DND-41 (cell line): ENCODE measurements around the gene ACRV1.

ENCODE experiments used
- EZH2 ChIP-seq: IDR thresholded peaks from 3 replicates; pipeline ENCODE4 v1.6.1; 2012; ENCODE audit warnings: borderline replicate concordance, low read depth, mild to moderate bottlenecking, moderate library complexity, low read length, inconsistent platforms; ENCODE audit not compliant: severe bottlenecking
- TF ChIP-seq, protein P1 (sequence below): IDR thresholded peaks from 2 replicates; pipeline ENCODE4 v1.5.1; 2012; ENCODE audit warnings: borderline replicate concordance, low read length, moderate library complexity, mild to moderate bottlenecking; ENCODE audit not compliant: poor library complexity, severe bottlenecking; ENCODE audit errors: extremely low read depth

DNA sequence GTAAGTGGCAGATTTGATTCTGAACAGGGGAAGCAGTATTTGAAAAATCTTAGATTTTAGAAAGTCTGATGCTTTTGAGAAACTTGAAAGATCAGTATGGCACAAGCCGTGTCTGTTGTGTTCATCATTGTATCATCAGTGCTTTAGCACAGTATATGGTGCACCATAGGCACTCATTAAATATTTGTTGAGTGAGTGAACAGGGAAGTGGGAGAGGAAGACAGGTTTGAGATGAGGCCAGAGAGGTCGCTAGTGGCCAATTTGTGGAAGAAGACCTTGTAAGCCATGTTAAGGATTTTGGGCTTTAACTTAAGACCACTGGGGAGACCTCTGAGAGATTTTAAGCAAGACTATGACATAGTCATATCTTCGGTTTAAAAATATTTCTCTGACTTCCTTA lies 42.8 kb downstream of the ACRV1 start:
- TF ChIP-seq, protein P1, sequence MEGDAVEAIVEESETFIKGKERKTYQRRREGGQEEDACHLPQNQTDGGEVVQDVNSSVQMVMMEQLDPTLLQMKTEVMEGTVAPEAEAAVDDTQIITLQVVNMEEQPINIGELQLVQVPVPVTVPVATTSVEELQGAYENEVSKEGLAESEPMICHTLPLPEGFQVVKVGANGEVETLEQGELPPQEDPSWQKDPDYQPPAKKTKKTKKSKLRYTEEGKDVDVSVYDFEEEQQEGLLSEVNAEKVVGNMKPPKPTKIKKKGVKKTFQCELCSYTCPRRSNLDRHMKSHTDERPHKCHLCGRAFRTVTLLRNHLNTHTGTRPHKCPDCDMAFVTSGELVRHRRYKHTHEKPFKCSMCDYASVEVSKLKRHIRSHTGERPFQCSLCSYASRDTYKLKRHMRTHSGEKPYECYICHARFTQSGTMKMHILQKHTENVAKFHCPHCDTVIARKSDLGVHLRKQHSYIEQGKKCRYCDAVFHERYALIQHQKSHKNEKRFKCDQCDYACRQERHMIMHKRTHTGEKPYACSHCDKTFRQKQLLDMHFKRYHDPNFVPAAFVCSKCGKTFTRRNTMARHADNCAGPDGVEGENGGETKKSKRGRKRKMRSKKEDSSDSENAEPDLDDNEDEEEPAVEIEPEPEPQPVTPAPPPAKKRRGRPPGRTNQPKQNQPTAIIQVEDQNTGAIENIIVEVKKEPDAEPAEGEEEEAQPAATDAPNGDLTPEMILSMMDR = no peak
- no peak for TF ChIP-seq EZH2
